Neuronal stem cell (in vitro differentiated cells): ENCODE measurements around the gene DXO.
A peak's percentile ranks its signal among the peaks of the same experiment; 100 is the strongest.

Experiments used
- DNase-seq: peaks from one replicate; pipeline ENCODE4 v3.0.0-alpha.2; 2013; ENCODE audit warnings: low spot score
- H2AFZ ChIP-seq: one replicate; pipeline ENCODE4 v1.6.1; 2013; ENCODE audit warnings: mild to moderate bottlenecking, low read length, inconsistent platforms
- H2AK5ac ChIP-seq: 2 replicates; pipeline ENCODE4 v1.6.1; 2013; ENCODE audit warnings: low read depth, mild to moderate bottlenecking, inconsistent platforms, low read length, moderate library complexity, mixed read lengths
- H2BK120ac ChIP-seq: 2 replicates; pipeline ENCODE4 v1.6.1; 2013; ENCODE audit warnings: low read depth, mild to moderate bottlenecking, inconsistent platforms, low read length, moderate library complexity, mixed read lengths
- H2BK12ac ChIP-seq: one replicate; pipeline ENCODE4 v1.6.1; 2013; ENCODE audit warnings: low read length, inconsistent platforms
- H2BK15ac ChIP-seq: 2 replicates; pipeline ENCODE4 v1.6.1; 2013; ENCODE audit warnings: mild to moderate bottlenecking, low read length, inconsistent platforms, mixed read lengths
- H2BK5ac ChIP-seq: one replicate; pipeline ENCODE4 v1.6.1; 2013; ENCODE audit warnings: inconsistent platforms, mild to moderate bottlenecking, low read length, moderate library complexity
- H3K14ac ChIP-seq: one replicate; pipeline ENCODE4 v1.6.1; 2013; ENCODE audit warnings: low read length, inconsistent platforms
- H3K18ac ChIP-seq: 2 replicates; pipeline ENCODE4 v1.6.1; 2013; ENCODE audit warnings: low read length, inconsistent platforms
- H3K23ac ChIP-seq: 2 replicates; pipeline ENCODE4 v1.6.1; 2013; ENCODE audit warnings: low read depth, mild to moderate bottlenecking, mixed read lengths, low read length, inconsistent platforms; ENCODE audit not compliant: poor library complexity
- H3K27ac ChIP-seq: replicated peaks from 3 replicates; pipeline ENCODE4 v1.5.1; 2013; ENCODE audit warnings: low read length, inconsistent platforms
- H3K27me3 ChIP-seq, 3 experiments: 2 replicates each; pipeline ENCODE4 v1.6.1; 2013; ENCODE audit warnings: low read length in 3 of 3, mild to moderate bottlenecking in 2 of 3, inconsistent platforms in 1 of 3, low read depth in 1 of 3, mixed read lengths in 1 of 3, moderate library complexity in 1 of 3; ENCODE audit not compliant: control insufficient read depth in 3 of 3, insufficient read depth in 3 of 3
- H3K36me3 ChIP-seq, 2 donors: replicated peaks in 1 of 2; 2 replicates each; pipeline ENCODE4 v1.6.1; 2013; ENCODE audit warnings: low read length in 2 of 2; ENCODE audit not compliant: control insufficient read depth in 2 of 2, insufficient read depth in 2 of 2
- H3K4ac ChIP-seq: 2 replicates; pipeline ENCODE4 v1.6.1; 2013; ENCODE audit warnings: inconsistent platforms, mild to moderate bottlenecking, low read length, moderate library complexity
- H3K4me1 ChIP-seq, 2 donors: 1 replicate in 1 of 2; 2 replicates in 1 of 2; pipeline ENCODE4 v1.6.1; 2013; ENCODE audit warnings: low read length in 2 of 2, low read depth in 1 of 2; ENCODE audit not compliant: control insufficient read depth in 2 of 2, insufficient read depth in 1 of 2
- H3K4me2 ChIP-seq: one replicate; pipeline ENCODE4 v1.6.1; 2013; ENCODE audit warnings: mild to moderate bottlenecking, low read length, inconsistent platforms; ENCODE audit not compliant: insufficient read depth, poor library complexity, severe bottlenecking
- H3K4me3 ChIP-seq, 2 donors: 2 replicates each; pipeline ENCODE4 v1.5.1; 2013; ENCODE audit warnings: low read length in 2 of 2, mild to moderate bottlenecking in 2 of 2, inconsistent platforms in 1 of 2, moderate library complexity in 1 of 2
- H3K79me1 ChIP-seq: one replicate; pipeline ENCODE4 v1.6.1; 2013; ENCODE audit warnings: low read depth, mild to moderate bottlenecking, inconsistent platforms, low read length, moderate library complexity
- H3K9ac ChIP-seq: one replicate; pipeline ENCODE4 v1.6.1; 2013; ENCODE audit warnings: mild to moderate bottlenecking, low read depth, low read length, inconsistent platforms; ENCODE audit not compliant: poor library complexity
- H3K9me3 ChIP-seq, 2 donors: replicated peaks in 1 of 2; 2 replicates each; pipeline versions ENCODE3 to v1.6.1; 2013; ENCODE audit warnings: low read length in 2 of 2, mild to moderate bottlenecking in 2 of 2, inconsistent platforms in 1 of 2, low read depth in 1 of 2, mixed read lengths in 1 of 2, moderate library complexity in 1 of 2; ENCODE audit not compliant: control insufficient read depth in 2 of 2, insufficient read depth in 1 of 2
- H4K8ac ChIP-seq: one replicate; pipeline ENCODE4 v1.6.1; 2013; ENCODE audit warnings: low read depth, mild to moderate bottlenecking, inconsistent platforms, low read length, moderate library complexity
- H4K91ac ChIP-seq: one replicate; pipeline ENCODE4 v1.6.1; 2013; ENCODE audit warnings: low read length, low read depth, mild to moderate bottlenecking, inconsistent platforms; ENCODE audit not compliant: poor library complexity
- WGBS, 2 donors: extraction: QIAGEN DNeasy Blood & Tissue Kit; methylation state at CpG; one replicate each; pipeline ENCODE4 v1.1.7; 2013; ENCODE audit warnings: missing lambda C conversion rate in 2 of 2, mixed read lengths in 1 of 2; ENCODE audit not compliant: insufficient read length in 2 of 2, insufficient replicate concordance in 1 of 2; ENCODE audit errors: extremely low coverage in 2 of 2; 5-methylcytosine and 5-hydroxymethylcytosine counted together

The DXO gene

DNA sequence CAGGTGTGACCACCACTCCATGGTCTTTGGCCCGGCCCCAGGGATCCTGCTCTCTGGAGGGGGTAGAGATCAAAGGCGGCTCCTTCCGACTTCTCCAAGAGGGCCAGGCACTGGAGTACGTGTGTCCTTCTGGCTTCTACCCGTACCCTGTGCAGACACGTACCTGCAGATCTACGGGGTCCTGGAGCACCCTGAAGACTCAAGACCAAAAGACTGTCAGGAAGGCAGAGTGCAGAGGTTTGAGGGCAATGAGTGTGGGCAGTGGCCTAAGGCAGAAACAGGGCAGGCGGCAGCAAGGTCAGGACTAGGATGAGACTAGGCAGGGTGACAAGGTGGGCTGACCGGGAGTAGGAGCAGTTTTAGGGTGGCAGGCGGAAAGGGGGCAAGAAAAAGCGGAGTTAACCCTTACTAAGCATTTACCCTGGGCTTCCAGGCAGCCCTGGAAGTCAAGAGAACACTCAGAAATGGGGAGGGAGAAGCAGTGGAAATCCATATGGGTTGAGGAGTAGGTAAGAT is 25.5 kb downstream of the DXO start:
- Histone ChIP-seq H4K91ac (no peak overlapping the region), H2BK12ac (no peak overlapping the region), H2AFZ (peak overlapping the region; percentile 79), H3K4me3 (no peak overlapping the region), H3K9me3 (peaks cover 0 to 1% of the 10 kb centered on the region in 2 donors), H3K23ac (peak overlapping the region; percentile 92), H2BK5ac (peak overlapping the region; percentile 42), H3K9ac (no peak overlapping the region), H3K4me1 (peaks cover 4 to 15% of the 10 kb centered on the region in 2 donors), H3K14ac (no peak overlapping the region), H2BK120ac (no peak overlapping the region), H3K4me2 (no peak overlapping the region), H3K27me3 (peaks cover 0 to 7% (median 0%) of the 10 kb centered on the region in 3 experiments), H3K36me3 (peaks cover 7 to 14% of the 10 kb centered on the region in 2 donors), H3K79me1 (no peaks in the 10 kb centered on the region), H2BK15ac (no peak overlapping the region), H3K4ac (no peak overlapping the region), H3K27ac (no peak overlapping the region), H2AK5ac (peak overlapping the region; percentile 79), H4K8ac (no peak overlapping the region), H3K18ac (no peak overlapping the region)
- no CpG with 5 or more reads among the region's 11 CpGs for WGBS, 2 donors
- DNase-seq = no peak

GRCh38 chr6:31945507-31946369 is 26.2 kb downstream of the DXO start, which contains the start of gene CFB:
Gene CFB (plus strand): TSS chr6:31946095. CDS start chr6:31946222, 127 bp downstream.
- DNase-seq = no peak

GRCh38 chr6:31945154-31945506 is 26.8 kb downstream of the DXO start:
- Histone ChIP-seq H3K18ac (no peak overlapping the region), H3K4me1 (peaks cover 4 to 18% of the 10 kb centered on the region in 2 donors), H4K8ac (no peak overlapping the region), H3K4me2 (no peak overlapping the region), H3K23ac (no peak overlapping the region), H2BK12ac (no peak overlapping the region), H3K79me1 (no peaks in the 10 kb centered on the region), H3K4ac (no peak overlapping the region), H2BK15ac (peak overlapping the region; percentile 16), H3K4me3 (no peak overlapping the region), H3K27me3 (peaks cover 0 to 15% (median 0%) of the 10 kb centered on the region in 3 experiments), H2AK5ac (peak overlapping the region; percentile 49), H3K9ac (no peak overlapping the region), H2AFZ (peak overlapping the region; percentile 79), H2BK120ac (no peak overlapping the region), H3K9me3 (peaks cover 0 to 1% of the 10 kb centered on the region in 2 donors), H3K14ac (no peak overlapping the region), H3K27ac (no peak overlapping the region), H2BK5ac (no peak overlapping the region), H4K91ac (no peak overlapping the region), H3K36me3 (peaks cover 0 to under 1% of the 10 kb centered on the region in 2 donors)
- DNase-seq = no peak
- no CpG with 5 or more reads among the region's 9 CpGs for WGBS, 2 donors

More at GRCh38 chr6:31945507-31946369, 26.2 kb downstream of the DXO start, which contains the start of gene CFB:
- Histone ChIP-seq H3K9ac (no peak within 1 kb of the TSS), H2BK120ac (no peak within 1 kb of the TSS), H3K4ac (no peak within 1 kb of the TSS), H3K18ac (peak within 1 kb of the TSS; percentile 19), H2AFZ (peak within 1 kb of the TSS; percentile 79), H4K91ac (no peak within 1 kb of the TSS), H2AK5ac (peak within 1 kb of the TSS; percentile 79), H3K27me3 (peaks cover 0 to 13% (median 0%) of the 10 kb centered on the region in 3 experiments), H3K9me3 (peaks cover 0 to 1% of the 10 kb centered on the region in 2 donors), H4K8ac (no peak within 1 kb of the TSS), H3K23ac (peak within 1 kb of the TSS; percentile 92), H2BK5ac (peak within 1 kb of the TSS; percentile 42), H3K27ac (no peak within 1 kb of the TSS), H3K4me3 (peak within 1 kb of the TSS in 1 of 2 donors; percentile 25), H2BK15ac (peak within 1 kb of the TSS; percentile 33), H3K36me3 (peaks cover under 1 to 7% of the 10 kb centered on the region in 2 donors), H3K4me2 (no peak within 1 kb of the TSS), H2BK12ac (no peak within 1 kb of the TSS), H3K4me1 (peaks cover 4 to 16% of the 10 kb centered on the region in 2 donors), H3K79me1 (no peaks in the 10 kb centered on the region), H3K14ac (no peak within 1 kb of the TSS)
- no CpG with 5 or more reads among the region's 11 CpGs for WGBS, 2 donors

- Histone ChIP-seq H3K9me3 (peaks cover 0 to 1% of the 10 kb centered on the region in 2 donors), H3K14ac (no peak overlapping the region), H2BK15ac (no peak overlapping the region), H2BK12ac (no peak overlapping the region), H3K27me3 (peaks cover 0 to 15% (median 0%) of the 10 kb centered on the region in 3 experiments), H3K4me2 (no peak overlapping the region), H3K9ac (no peak overlapping the region), H4K8ac (no peak overlapping the region), H3K4me1 (peaks cover 4 to 18% of the 10 kb centered on the region in 2 donors), H2BK120ac (no peak overlapping the region), H3K23ac (no peak overlapping the region), H3K4ac (no peak overlapping the region), H2AK5ac (peak overlapping the region; percentile 26), H3K4me3 (no peak overlapping the region), H3K27ac (no peak overlapping the region), H4K91ac (no peak overlapping the region), H2BK5ac (no peak overlapping the region), H2AFZ (no peak overlapping the region), H3K79me1 (no peaks in the 10 kb centered on the region), H3K36me3 (no peaks in the 10 kb centered on the region), H3K18ac (no peak overlapping the region)
- no peak for DNase-seq
- no CpG with 5 or more reads among the region's 3 CpGs for whole genome bisulfite sequencing, 2 donors
These were observed 28.2 kb downstream of the DXO start for GRCh38 chr6:31943742-31944141.
